Measurements from ENCODE around the gene KLHL29. TPM values are rescaled to one million over a fixed set of nuclear protein-coding genes. Genes with fewer than 3 reads are reported as not detected.

The KLHL29 gene
- polyA plus RNA-seq, 3 donors = 0.03 TPM; not detected in 2

DNA sequence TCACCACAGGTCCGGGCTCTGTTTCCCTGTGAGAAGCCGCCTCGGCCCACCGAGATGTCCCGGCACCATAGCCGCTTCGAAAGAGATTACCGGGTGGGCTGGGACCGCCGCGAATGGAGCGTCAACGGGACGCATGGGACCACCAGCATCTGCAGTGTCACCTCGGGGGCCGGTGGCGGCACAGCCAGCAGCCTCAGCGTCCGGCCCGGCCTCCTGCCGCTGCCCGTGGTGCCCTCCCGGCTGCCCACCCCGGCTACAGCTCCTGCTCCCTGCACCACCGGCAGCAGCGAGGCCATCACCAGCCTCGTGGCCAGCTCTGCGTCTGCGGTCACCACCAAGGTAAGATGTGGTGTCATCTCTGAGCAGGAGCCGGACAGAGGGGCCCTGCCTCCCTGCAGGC is 177.2 kb downstream of the KLHL29 start:
- H3K4me3 Mint-ChIP-seq = no peak overlapping the region
- no peaks in the 10 kb centered on the region for H3K36me3 Mint-ChIP-seq
- Histone ChIP-seq H3K27me3 (ENCODE audit: control insufficient read depth in 2 of 2, insufficient read depth in 2 of 2, low read length in 2 of 2) (no peaks in the 10 kb centered on the region), H3K4me1 (ENCODE audit: control insufficient read depth in 1 of 2, insufficient read depth in 2 of 2, low read length in 2 of 2) (no peaks in the 10 kb centered on the region), H3K9me3 (replicated peaks in 1 of 2; ENCODE audit: control insufficient read depth in 1 of 2, insufficient read depth in 1 of 2, low read length in 2 of 2) (no peaks in the 10 kb centered on the region), H3K4me3 (replicated peaks in 1 of 3; ENCODE audit: low read depth in 2 of 3, low read length in 3 of 3) (no peak overlapping the region), H2AFZ (ENCODE audit: insufficient read depth, low read depth, low read length, poor library complexity, severe bottlenecking) (no peak overlapping the region), H3K36me3 (replicated peaks in 1 of 2; ENCODE audit: control insufficient read depth in 1 of 2, insufficient read depth in 2 of 2, low read length in 2 of 2) (no peaks in the 10 kb centered on the region), H3K79me2 (ENCODE audit: insufficient read depth, low read length) (no peaks in the 10 kb centered on the region), H3K9ac (ENCODE audit: insufficient read depth, low read length, poor library complexity, severe bottlenecking) (no peak overlapping the region), H3K4me2 (replicated peaks; ENCODE audit: extremely low read depth, low read length, poor library complexity, severe bottlenecking) (no peak overlapping the region), H3K27ac (ENCODE audit: low read depth in 1 of 2, low read length in 2 of 2) (no peak overlapping the region), H4K20me1 (ENCODE audit: insufficient read depth, low read length) (no peaks in the 10 kb centered on the region)
- peaks cover 0 to 2% (median 0%) of the 10 kb centered on the region in 7 donors for H3K9me3 Mint-ChIP-seq
- intact Hi-C loops (cut with micrococcal nuclease) = no loop called here
- TF ChIP-seq CTCF (IDR thresholded peaks at IDR 0.05) = no peak
- H3K27me3 Mint-ChIP-seq (ENCODE audit: low read depth in 3 of 3) = peaks cover 3 to 7% (median 3%) of the 10 kb centered on the region in 3 donors
- no peak for DNase-seq
- H3K4me1 Mint-ChIP-seq = no peaks in the 10 kb centered on the region
- H3K27ac Mint-ChIP-seq = no peak overlapping the region
- 96% methylated on average over 24 of the region's 30 CpGs for WGBS (ENCODE audit: insufficient coverage)

- H3K36me3 Mint-ChIP-seq = no peaks in the 10 kb centered on the region
- Histone ChIP-seq H3K9ac (ENCODE audit: insufficient read depth, low read length, poor library complexity, severe bottlenecking) (no peak overlapping the region), H3K4me3 (replicated peaks in 1 of 3; ENCODE audit: low read depth in 2 of 3, low read length in 3 of 3) (no peak overlapping the region), H3K4me2 (replicated peaks; ENCODE audit: extremely low read depth, low read length, poor library complexity, severe bottlenecking) (no peak overlapping the region), H3K79me2 (ENCODE audit: insufficient read depth, low read length) (no peaks in the 10 kb centered on the region), H3K36me3 (replicated peaks in 1 of 2; ENCODE audit: control insufficient read depth in 1 of 2, insufficient read depth in 2 of 2, low read length in 2 of 2) (no peaks in the 10 kb centered on the region), H3K9me3 (replicated peaks in 1 of 2; ENCODE audit: control insufficient read depth in 1 of 2, insufficient read depth in 1 of 2, low read length in 2 of 2) (no peaks in the 10 kb centered on the region), H4K20me1 (ENCODE audit: insufficient read depth, low read length) (no peaks in the 10 kb centered on the region), H2AFZ (ENCODE audit: insufficient read depth, low read depth, low read length, poor library complexity, severe bottlenecking) (no peak overlapping the region), H3K27ac (ENCODE audit: low read depth in 1 of 2, low read length in 2 of 2) (no peak overlapping the region), H3K27me3 (ENCODE audit: control insufficient read depth in 2 of 2, insufficient read depth in 2 of 2, low read length in 2 of 2) (no peaks in the 10 kb centered on the region), H3K4me1 (ENCODE audit: control insufficient read depth in 1 of 2, insufficient read depth in 2 of 2, low read length in 2 of 2) (no peaks in the 10 kb centered on the region)
- H3K9me3 Mint-ChIP-seq = peaks cover 0 to 2% (median 0%) of the 10 kb centered on the region in 7 donors
- H3K4me1 Mint-ChIP-seq = no peaks in the 10 kb centered on the region
- intact Hi-C loops (cut with micrococcal nuclease) = no loop called here
- no peak for DNase-seq
- 78% methylated on average over 10 of the region's 10 CpGs for WGBS (ENCODE audit: insufficient coverage)
- no peak overlapping the region for H3K27ac Mint-ChIP-seq
- H3K27me3 Mint-ChIP-seq (ENCODE audit: low read depth in 3 of 3) = peaks cover 2 to 10% (median 3%) of the 10 kb centered on the region in 3 donors
- no peak for TF ChIP-seq CTCF (IDR thresholded peaks at IDR 0.05)
- no peak overlapping the region for H3K4me3 Mint-ChIP-seq
These were observed 178.2 kb downstream of the KLHL29 start for GRCh38 chr2:23563151-23563550.
